GM10847 (cell line): Measurements from ENCODE around the gene ZNF337.

Experiments
- POLR2A ChIP-seq: IDR thresholded peaks from 2 replicates; pipeline ENCODE4 v1.6.1; 2011; ENCODE audit not compliant: insufficient read length; ENCODE audit errors: extremely low read depth

The ZNF337 gene

DNA sequence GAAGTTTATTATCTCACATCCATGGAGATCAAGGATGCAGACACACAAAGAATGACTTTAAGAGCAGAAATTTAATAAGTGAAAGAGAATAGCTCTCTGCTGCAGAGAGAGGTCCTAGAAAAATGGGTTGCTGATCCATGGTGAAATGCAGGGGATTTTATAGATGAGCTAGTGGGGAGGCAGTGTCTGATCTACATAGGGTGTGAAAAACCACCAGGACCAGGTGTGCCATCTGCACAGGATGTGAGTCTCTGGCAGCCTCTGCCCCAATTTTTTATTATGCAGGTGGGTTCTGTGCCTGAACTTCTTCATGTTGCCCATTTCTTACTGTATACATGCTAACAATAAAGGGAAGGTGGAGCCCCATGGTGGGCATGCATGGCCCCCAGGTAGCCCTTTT lies 52.9 kb downstream of the ZNF337 start:
- no peak for TF ChIP-seq POLR2A

GRCh38 chr20:25637247-25637646 lies 59.4 kb downstream of the ZNF337 start:
- TF ChIP-seq POLR2A, result no peak

- TF ChIP-seq POLR2A, result no peak
Measured at GRCh38 chr20:25632940-25633790, 63.5 kb downstream of the ZNF337 start.

DNA sequence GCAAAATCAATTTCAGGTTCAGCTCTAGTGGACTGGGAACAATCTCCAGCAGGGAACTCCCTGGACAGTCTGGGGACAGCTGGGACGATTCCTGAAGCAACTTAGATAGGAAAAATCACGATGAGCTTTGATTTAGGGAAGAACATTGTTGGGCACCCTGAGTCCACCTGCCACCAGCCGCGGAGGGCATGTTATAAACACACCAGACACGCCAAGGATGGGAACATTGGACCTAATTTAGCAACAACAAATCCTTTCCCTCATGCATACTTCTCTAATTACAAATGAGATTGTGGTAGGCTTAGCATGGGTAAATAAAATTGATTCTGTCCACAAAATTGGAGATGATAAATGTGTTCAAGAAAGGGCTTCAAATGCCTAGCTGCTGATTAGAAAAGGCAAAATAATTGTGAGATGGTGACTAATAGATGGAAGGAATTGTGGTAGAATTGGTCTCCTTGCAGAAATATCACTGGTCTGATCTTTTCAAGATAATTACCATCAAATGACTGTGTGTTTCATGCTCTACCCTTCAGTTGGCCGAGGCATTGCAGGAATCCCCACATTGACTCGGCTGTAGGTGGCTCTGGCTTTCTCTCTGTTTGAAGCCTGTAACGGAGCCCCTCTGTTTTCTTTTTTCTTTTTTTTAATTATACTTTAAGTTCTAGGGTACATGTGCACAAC lies 66.7 kb downstream of the ZNF337 start:
- no peak for TF ChIP-seq POLR2A

GRCh38 chr20:25626779-25627178 lies 69.9 kb downstream of the ZNF337 start:
- no peak for TF ChIP-seq POLR2A

GRCh38 chr20:25624500-25624939 lies 72.1 kb downstream of the ZNF337 start:
- no peak for TF ChIP-seq POLR2A
